ENCODE measurements around the gene PTPRB.
"Not testable (repeated sequence)": the region's sequence is repeated elsewhere in the genome, so short reads cannot be mapped to it uniquely, and the experiment has no call there.

PTPRB gene

GRCh38 chr12:70534466-70534865 lies 102.8 kb downstream of the PTPRB start:
- DNase-seq (ENCODE audit: extremely low spot score), result no peak
- TF ChIP-seq SP1 (IDR thresholded peaks at IDR 0.05), result no peak
- TF ChIP-seq FOXK2 (IDR thresholded peaks at IDR 0.05), result no peak
- no peak for TF ChIP-seq ZNF384 (IDR thresholded peaks at IDR 0.05)
- TF ChIP-seq CTBP1 (IDR thresholded peaks at IDR 0.05; ENCODE audit: borderline replicate concordance), result no peak
- no peak for TF ChIP-seq TARDBP (IDR thresholded peaks at IDR 0.05)
- TF ChIP-seq L3MBTL2 (conservative IDR thresholded peaks at IDR 0.05), result no peak
- no peak for TF ChIP-seq ARNT (IDR thresholded peaks at IDR 0.05)
- no peak for TF ChIP-seq LEF1 (IDR thresholded peaks at IDR 0.05; ENCODE audit: borderline replicate concordance)
- TF ChIP-seq FOXA1 (IDR thresholded peaks at IDR 0.05), result no peak
- no peak for TF ChIP-seq SUZ12 (IDR thresholded peaks at IDR 0.05)
- TF ChIP-seq HDGF (IDR thresholded peaks at IDR 0.05; ENCODE audit: borderline replicate concordance), result no peak
- no peak for TF ChIP-seq NFRKB (IDR thresholded peaks at IDR 0.05)
- TF ChIP-seq ELF4 (IDR thresholded peaks at IDR 0.05), result no peak
- POLR2A ChIA-PET, result no interaction called here
- CTCF ChIA-PET, result no interaction called here

GRCh38 chr12:70529647-70530046 lies 107.6 kb downstream of the PTPRB start:
- ChIA-PET CTCF (no interaction called here), POLR2A (no interaction called here)
- no peak for DNase-seq (ENCODE audit: extremely low spot score)
- no peak for TF ChIP-seq SUZ12 (IDR thresholded peaks at IDR 0.05)
- no peak for TF ChIP-seq FOXM1 (IDR thresholded peaks at IDR 0.05; ENCODE audit: borderline replicate concordance)
- no peak for TF ChIP-seq NFRKB (IDR thresholded peaks at IDR 0.05)
- TF ChIP-seq SP1 (IDR thresholded peaks at IDR 0.05), result no peak
- TF ChIP-seq HDGF (IDR thresholded peaks at IDR 0.05; ENCODE audit: borderline replicate concordance), result no peak
- TF ChIP-seq PKNOX1 (IDR thresholded peaks at IDR 0.05), result no peak
- TF ChIP-seq ELF4 (IDR thresholded peaks at IDR 0.05), result no peak
- no peak for TF ChIP-seq FOXA1 (IDR thresholded peaks at IDR 0.05)
- TF ChIP-seq FOXK2 (IDR thresholded peaks at IDR 0.05), result no peak
- TF ChIP-seq ZNF384 (IDR thresholded peaks at IDR 0.05), result no peak

- CTCF ChIA-PET, result interaction anchor here (0.7 kb wide), 1 partner anchor 791 kb away, joined by 3 read pairs; no protein-coding TSS in a partner anchor
- POLR2A ChIA-PET, result no interaction called here
- TF ChIP-seq FOXM1 (IDR thresholded peaks at IDR 0.05; ENCODE audit: borderline replicate concordance), result no peak
- no peak for TF ChIP-seq ELF4 (IDR thresholded peaks at IDR 0.05)
- DNase-seq (ENCODE audit: extremely low spot score), result no peak
Measured at GRCh38 chr12:70520847-70521246, 116.4 kb downstream of the PTPRB start.

GRCh38 chr12:70513426-70513825 lies 123.8 kb downstream of the PTPRB start:
- no peak for TF ChIP-seq PKNOX1 (IDR thresholded peaks at IDR 0.05)
- no peak for DNase-seq (ENCODE audit: extremely low spot score)
- ChIA-PET CTCF (no interaction called here), POLR2A (no interaction called here)

- POLR2A ChIA-PET, result no interaction called here
- DNase-seq (ENCODE audit: extremely low spot score), result no peak
- CTCF ChIA-PET, result no interaction called here
- no peak for TF ChIP-seq ARNT (IDR thresholded peaks at IDR 0.05)
- no peak for TF ChIP-seq FOXA1 (IDR thresholded peaks at IDR 0.05)
- no peak for TF ChIP-seq PKNOX1 (IDR thresholded peaks at IDR 0.05)
- TF ChIP-seq CTBP1 (IDR thresholded peaks at IDR 0.05; ENCODE audit: borderline replicate concordance), result no peak
Measured at GRCh38 chr12:70508178-70508577, 129.1 kb downstream of the PTPRB start.

- POLR2A ChIA-PET, result no interaction called here
- TF ChIP-seq SP1 (IDR thresholded peaks at IDR 0.05) (no peak), LEF1 (IDR thresholded peaks at IDR 0.05; ENCODE audit: borderline replicate concordance) (no peak)
- no peak for DNase-seq (ENCODE audit: extremely low spot score)
- CTCF ChIA-PET, result interaction anchor here (0.6 kb wide), 1 partner anchor 9 kb away, joined by 3 read pairs; no protein-coding TSS in a partner anchor
Measured at GRCh38 chr12:70507442-70507841, 129.8 kb downstream of the PTPRB start.

- no peak for TF ChIP-seq FOXK2 (IDR thresholded peaks at IDR 0.05)
- TF ChIP-seq FOXM1 (IDR thresholded peaks at IDR 0.05; ENCODE audit: borderline replicate concordance), result no peak
- TF ChIP-seq NFRKB (IDR thresholded peaks at IDR 0.05), result no peak
- TF ChIP-seq ARNT (IDR thresholded peaks at IDR 0.05), result no peak
- TF ChIP-seq PKNOX1 (IDR thresholded peaks at IDR 0.05), result no peak
- no peak for TF ChIP-seq ZNF384 (IDR thresholded peaks at IDR 0.05)
- no peak for TF ChIP-seq TARDBP (IDR thresholded peaks at IDR 0.05)
- TF ChIP-seq BHLHE40 (IDR thresholded peaks at IDR 0.05; ENCODE audit: borderline replicate concordance), result no peak
- no peak for TF ChIP-seq LEF1 (IDR thresholded peaks at IDR 0.05; ENCODE audit: borderline replicate concordance)
- no peak for TF ChIP-seq CTBP1 (IDR thresholded peaks at IDR 0.05; ENCODE audit: borderline replicate concordance)
- no peak for TF ChIP-seq SP1 (IDR thresholded peaks at IDR 0.05)
- TF ChIP-seq ELF4 (IDR thresholded peaks at IDR 0.05), result no peak
- no peak for TF ChIP-seq L3MBTL2 (conservative IDR thresholded peaks at IDR 0.05)
- DNase-seq (ENCODE audit: extremely low spot score), result no peak
- CTCF ChIA-PET, result interaction anchor here (0.6 kb wide), 1 partner anchor 10 kb away, joined by 3 read pairs; no protein-coding TSS in a partner anchor
- POLR2A ChIA-PET, result no interaction called here
Measured at GRCh38 chr12:70497508-70497907, 139.7 kb downstream of the PTPRB start.

- POLR2A ChIA-PET; CTCF ChIA-PET; DNase-seq (ENCODE audit: extremely low spot score): not testable (repeated sequence)
Measured at GRCh38 chr12:70492904-70493303, 144.3 kb downstream of the PTPRB start.

- CTCF ChIA-PET; POLR2A ChIA-PET; DNase-seq (ENCODE audit: extremely low spot score): not testable (repeated sequence)
Measured at GRCh38 chr12:70490928-70491327, 146.3 kb downstream of the PTPRB start.

Measured in HEK293T (cell line).